Ovary (tissue), 3 donors: Measurements from ENCODE around the gene TRIO.

Experiments used
- EP300 ChIP-seq: sonication (generic); formaldehyde crosslinking; IDR thresholded peaks from one replicate; pipeline ENCODE4 v1.6.1; 2017; ENCODE audit warnings: antibody characterized with exemption
- POLR2A ChIP-seq: fragments of 450-650 bp; IDR thresholded peaks from one replicate; pipeline ENCODE4 v1.6.1; 2017; ENCODE audit warnings: antibody characterized with exemption, mild to moderate bottlenecking, moderate library complexity
- TF ChIP-seq, protein P1 (sequence below), 3 donors: fragments of 450-650 bp in 2 of 3; fragments of 200-600 bp in 1 of 3; IDR thresholded peaks; one replicate each; pipeline versions ENCODE4 v1.5.1 to v1.8.0; 2016 to 2022; ENCODE audit warnings: antibody characterized with exemption in 3 of 3, mild to moderate bottlenecking in 1 of 3
- donor health status: DM: no; HTN: no; CAD: no.

DNA sequence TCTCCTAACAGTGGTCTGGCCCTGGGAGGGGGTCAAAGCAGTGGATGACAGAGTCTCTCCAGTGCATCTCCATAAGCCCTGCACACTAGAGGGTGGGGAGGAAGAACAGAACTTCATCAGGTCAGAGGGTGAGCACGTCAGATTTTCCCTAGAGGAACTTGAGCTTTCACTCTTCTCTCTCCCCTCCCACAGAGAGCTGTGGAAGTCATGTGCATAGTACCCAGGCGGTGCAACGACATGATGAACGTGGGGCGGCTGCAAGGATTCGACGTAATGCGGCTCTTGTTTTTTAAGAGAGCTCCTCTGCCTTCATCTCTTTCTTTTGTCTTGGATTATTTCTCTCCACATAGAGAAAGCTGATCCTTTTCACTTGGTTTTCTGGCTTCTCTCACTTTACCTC, 338.2 kb downstream of the TRIO start:
- TF ChIP-seq, protein P1, sequence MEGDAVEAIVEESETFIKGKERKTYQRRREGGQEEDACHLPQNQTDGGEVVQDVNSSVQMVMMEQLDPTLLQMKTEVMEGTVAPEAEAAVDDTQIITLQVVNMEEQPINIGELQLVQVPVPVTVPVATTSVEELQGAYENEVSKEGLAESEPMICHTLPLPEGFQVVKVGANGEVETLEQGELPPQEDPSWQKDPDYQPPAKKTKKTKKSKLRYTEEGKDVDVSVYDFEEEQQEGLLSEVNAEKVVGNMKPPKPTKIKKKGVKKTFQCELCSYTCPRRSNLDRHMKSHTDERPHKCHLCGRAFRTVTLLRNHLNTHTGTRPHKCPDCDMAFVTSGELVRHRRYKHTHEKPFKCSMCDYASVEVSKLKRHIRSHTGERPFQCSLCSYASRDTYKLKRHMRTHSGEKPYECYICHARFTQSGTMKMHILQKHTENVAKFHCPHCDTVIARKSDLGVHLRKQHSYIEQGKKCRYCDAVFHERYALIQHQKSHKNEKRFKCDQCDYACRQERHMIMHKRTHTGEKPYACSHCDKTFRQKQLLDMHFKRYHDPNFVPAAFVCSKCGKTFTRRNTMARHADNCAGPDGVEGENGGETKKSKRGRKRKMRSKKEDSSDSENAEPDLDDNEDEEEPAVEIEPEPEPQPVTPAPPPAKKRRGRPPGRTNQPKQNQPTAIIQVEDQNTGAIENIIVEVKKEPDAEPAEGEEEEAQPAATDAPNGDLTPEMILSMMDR (IDR thresholded peaks at IDR 0.05), result no peak
- no peak for TF ChIP-seq EP300
- TF ChIP-seq POLR2A, result no peak
